ENCODE results near the gene SEC24C. TPM values are rescaled to one million over a fixed set of nuclear protein-coding genes. Genes with fewer than 3 reads are reported as not detected.

The SEC24C gene
- total and polyA plus RNA-seq, 2 of the 13 experiments (the other 11 are each of a cell fraction or from before 2014, with no cell fraction given), result 63.1 to 66.4 TPM

DNA sequence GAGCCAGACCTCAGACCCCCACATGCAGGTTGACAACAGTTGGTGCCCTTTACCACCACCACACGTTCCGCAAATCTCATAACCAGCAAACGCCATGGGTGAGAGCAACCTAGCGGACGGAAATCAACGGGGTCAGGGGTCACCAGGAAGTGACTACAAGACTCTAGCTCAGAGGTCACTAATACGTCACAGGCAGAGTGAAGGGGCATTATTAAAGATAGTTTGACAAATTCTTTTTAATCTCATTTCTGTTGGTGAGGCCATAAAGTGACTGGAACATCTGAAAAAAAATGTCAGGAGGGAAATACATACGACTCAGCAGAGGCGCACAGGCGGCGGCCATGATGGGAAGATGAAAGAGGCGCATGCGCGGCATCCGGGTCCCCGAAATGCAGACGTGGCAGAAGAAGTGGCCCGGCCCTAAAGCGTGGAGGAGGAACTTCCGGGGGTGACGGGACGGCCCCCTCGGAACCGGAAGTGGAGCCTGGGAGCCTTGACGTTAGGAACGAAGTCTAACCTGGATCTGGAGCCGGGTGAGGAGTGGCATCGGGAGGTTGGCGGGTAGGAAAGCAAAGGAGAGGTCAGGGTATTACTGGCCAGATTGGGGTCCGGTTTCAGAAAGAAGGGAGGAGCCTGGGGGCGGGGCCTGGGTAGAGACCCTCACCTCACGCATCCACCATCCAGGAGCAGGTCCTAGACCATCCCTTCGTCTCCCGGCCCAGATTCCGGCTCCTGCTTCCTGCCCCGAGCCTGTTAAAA is at the start of gene SEC24C (continued):
- TF ChIP-seq SAFB2 (CRISPR knock-in tag; IDR thresholded peaks at IDR 0.05; ENCODE audit: borderline replicate concordance, low read depth) (peak; percentile 81; the same call in 1 of the 2 replicates), IRF1 (CRISPR knock-in tag; IDR thresholded peaks at IDR 0.05; ENCODE audit: low read depth) (no peak), ZNF709 (CRISPR knock-in tag; IDR thresholded peaks at IDR 0.05) (peak; percentile 63; the same call in 1 of the 2 replicates), GATAD1 (CRISPR knock-in tag; IDR thresholded peaks at IDR 0.05) (peak; percentile 91), RXRA (CRISPR knock-in tag; IDR thresholded peaks at IDR 0.05) (peak; percentile 35; the same call in 1 of the 2 replicates), KDM5B (CRISPR knock-in tag; IDR thresholded peaks at IDR 0.05; ENCODE audit: borderline replicate concordance) (peak; percentile 67; the same call in 1 of the 2 replicates), IRF2 (CRISPR knock-in tag; IDR thresholded peaks at IDR 0.05) (peak; percentile 44), NFYC (CRISPR knock-in tag; IDR thresholded peaks at IDR 0.05) (peak; percentile 68), ZBTB1 (CRISPR knock-in tag; IDR thresholded peaks at IDR 0.05; ENCODE audit: borderline replicate concordance) (no peak), GFI1 (CRISPR knock-in tag; IDR thresholded peaks at IDR 0.05; ENCODE audit: borderline replicate concordance) (peak; percentile 42; the same call in 1 of the 2 replicates), ZFP36L1 (CRISPR knock-in tag; IDR thresholded peaks at IDR 0.05) (no peak; the same call in 1 of the 2 replicates), AHR (CRISPR knock-in tag; IDR thresholded peaks at IDR 0.05) (peak; percentile 22; the same call in 1 of the 2 replicates), ZNF816 (CRISPR knock-in tag; IDR thresholded peaks at IDR 0.05; ENCODE audit: borderline replicate concordance) (peak; percentile 84; the same call in 1 of the 2 replicates), TOE1 (CRISPR knock-in tag; IDR thresholded peaks at IDR 0.05) (peak; percentile 84; the same call in 1 of the 2 replicates), FOXK1 (CRISPR knock-in tag; IDR thresholded peaks at IDR 0.05; ENCODE audit: borderline replicate concordance, low read depth) (peak; percentile 64; the same call in 1 of the 2 replicates), CAMTA2 (CRISPR knock-in tag; IDR thresholded peaks at IDR 0.05; ENCODE audit: borderline replicate concordance) (no peak), ZNF556 (CRISPR knock-in tag; IDR thresholded peaks at IDR 0.05; ENCODE audit: borderline replicate concordance) (peak; percentile 17; the same call in 1 of the 2 replicates), MEF2D (CRISPR knock-in tag; IDR thresholded peaks at IDR 0.05) (peak; percentile 91), POLR2AphosphoS5 (IDR thresholded peaks at IDR 0.05; ENCODE audit: low read depth, low read length) (peak; percentile 94), NR2F2 (IDR thresholded peaks at IDR 0.05; ENCODE audit: borderline replicate concordance, low read depth) (peak; percentile 78; the same call in 1 of the 2 replicates), TAF1 (CRISPR knock-in tag; IDR thresholded peaks at IDR 0.05) (peak; percentile 92), NONO (IDR thresholded peaks at IDR 0.05) (no peak), NONO (CRISPR knock-in tag; conservative IDR thresholded peaks at IDR 0.05) (peak; percentile 86), ZNF792 (CRISPR knock-in tag; IDR thresholded peaks at IDR 0.05) (peak; percentile 53; the same call in 1 of the 2 replicates), ARNTL (CRISPR knock-in tag; IDR thresholded peaks at IDR 0.05) (peak; percentile 55; the same call in 1 of the 2 replicates)
- TF ChIP-seq, protein P1, sequence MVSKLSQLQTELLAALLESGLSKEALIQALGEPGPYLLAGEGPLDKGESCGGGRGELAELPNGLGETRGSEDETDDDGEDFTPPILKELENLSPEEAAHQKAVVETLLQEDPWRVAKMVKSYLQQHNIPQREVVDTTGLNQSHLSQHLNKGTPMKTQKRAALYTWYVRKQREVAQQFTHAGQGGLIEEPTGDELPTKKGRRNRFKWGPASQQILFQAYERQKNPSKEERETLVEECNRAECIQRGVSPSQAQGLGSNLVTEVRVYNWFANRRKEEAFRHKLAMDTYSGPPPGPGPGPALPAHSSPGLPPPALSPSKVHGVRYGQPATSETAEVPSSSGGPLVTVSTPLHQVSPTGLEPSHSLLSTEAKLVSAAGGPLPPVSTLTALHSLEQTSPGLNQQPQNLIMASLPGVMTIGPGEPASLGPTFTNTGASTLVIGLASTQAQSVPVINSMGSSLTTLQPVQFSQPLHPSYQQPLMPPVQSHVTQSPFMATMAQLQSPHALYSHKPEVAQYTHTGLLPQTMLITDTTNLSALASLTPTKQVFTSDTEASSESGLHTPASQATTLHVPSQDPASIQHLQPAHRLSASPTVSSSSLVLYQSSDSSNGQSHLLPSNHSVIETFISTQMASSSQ (IDR thresholded peaks at IDR 0.05; ENCODE audit: low read depth), result no peak
- TF ChIP-seq, protein P1 (CRISPR knock-in tag; IDR thresholded peaks at IDR 0.05; ENCODE audit: borderline replicate concordance), result peak; percentile 52; the same call in 1 of the 2 replicates

All from HepG2 (cell line).